AG10803 (cell line): ENCODE results near the gene CRAT.
"Not testable (repeated sequence)": the region's sequence is repeated elsewhere in the genome, so short reads cannot be mapped to it uniquely, and the experiment has no call there.

Source experiments
- DNase-seq: peaks from one replicate; pipeline ENCODE4 v3.0.0; 2010; ENCODE audit warnings: low read depth
- H3K4me3 ChIP-seq: 2 replicates; pipeline ENCODE4 v1.5.1; 2011; ENCODE audit warnings: mild to moderate bottlenecking, low read length, control low read depth
- CTCF ChIP-seq: conservative IDR thresholded peaks from 2 replicates; pipeline ENCODE4 v1.5.1; 2011; ENCODE audit warnings: mild to moderate bottlenecking, low read length, control low read depth, inconsistent platforms

CRAT gene

DNA sequence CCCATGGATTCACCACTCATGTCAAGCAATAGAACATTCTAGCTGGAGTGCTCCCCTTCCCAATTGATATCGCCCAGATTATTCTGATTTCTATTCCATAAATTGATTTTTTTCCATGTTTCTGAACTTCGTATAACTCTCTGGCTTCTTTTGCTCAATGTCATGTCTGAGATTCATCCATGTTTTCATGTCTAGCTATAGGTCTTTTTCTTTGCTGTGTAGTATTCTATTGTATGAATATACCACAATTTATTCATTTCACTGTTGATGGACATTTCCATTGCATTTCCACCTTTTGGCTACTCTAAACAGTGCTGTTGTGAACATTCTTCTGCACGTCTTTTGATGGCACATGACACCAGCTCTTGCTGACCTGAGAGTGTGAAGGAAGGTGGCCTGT lies 20.2 kb upstream of the CRAT start:
- DNase-seq, result no peak
- no peak for TF ChIP-seq CTCF
- no peak overlapping the region for H3K4me3 ChIP-seq

- DNase-seq, H3K4me3 ChIP-seq: not testable (repeated sequence)
Measured at GRCh38 chr9:129130271-129130670, 19.7 kb upstream of the CRAT start.

DNA sequence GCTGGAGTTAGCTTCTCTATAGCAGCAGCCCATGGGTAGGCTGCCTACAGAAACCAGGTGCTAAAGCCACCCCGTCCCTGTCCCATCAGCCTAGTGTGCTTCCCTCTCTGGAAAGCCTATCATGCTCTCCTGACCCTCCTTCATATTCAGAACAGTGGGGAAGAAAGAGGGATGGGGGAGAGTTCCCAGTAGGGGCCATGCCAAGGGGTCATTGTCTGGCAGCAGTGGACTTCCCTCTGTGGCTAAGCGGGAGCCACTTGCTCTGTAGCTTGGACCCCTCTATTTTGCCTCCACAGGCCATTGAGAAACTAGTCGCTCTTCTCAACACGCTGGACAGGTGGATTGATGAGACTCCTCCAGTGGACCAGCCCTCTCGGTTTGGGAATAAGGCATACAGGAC lies 18.1 kb upstream of the CRAT start:
- DNase-seq, result no peak
- no peak overlapping the region for H3K4me3 ChIP-seq
- TF ChIP-seq CTCF, result no peak

DNA sequence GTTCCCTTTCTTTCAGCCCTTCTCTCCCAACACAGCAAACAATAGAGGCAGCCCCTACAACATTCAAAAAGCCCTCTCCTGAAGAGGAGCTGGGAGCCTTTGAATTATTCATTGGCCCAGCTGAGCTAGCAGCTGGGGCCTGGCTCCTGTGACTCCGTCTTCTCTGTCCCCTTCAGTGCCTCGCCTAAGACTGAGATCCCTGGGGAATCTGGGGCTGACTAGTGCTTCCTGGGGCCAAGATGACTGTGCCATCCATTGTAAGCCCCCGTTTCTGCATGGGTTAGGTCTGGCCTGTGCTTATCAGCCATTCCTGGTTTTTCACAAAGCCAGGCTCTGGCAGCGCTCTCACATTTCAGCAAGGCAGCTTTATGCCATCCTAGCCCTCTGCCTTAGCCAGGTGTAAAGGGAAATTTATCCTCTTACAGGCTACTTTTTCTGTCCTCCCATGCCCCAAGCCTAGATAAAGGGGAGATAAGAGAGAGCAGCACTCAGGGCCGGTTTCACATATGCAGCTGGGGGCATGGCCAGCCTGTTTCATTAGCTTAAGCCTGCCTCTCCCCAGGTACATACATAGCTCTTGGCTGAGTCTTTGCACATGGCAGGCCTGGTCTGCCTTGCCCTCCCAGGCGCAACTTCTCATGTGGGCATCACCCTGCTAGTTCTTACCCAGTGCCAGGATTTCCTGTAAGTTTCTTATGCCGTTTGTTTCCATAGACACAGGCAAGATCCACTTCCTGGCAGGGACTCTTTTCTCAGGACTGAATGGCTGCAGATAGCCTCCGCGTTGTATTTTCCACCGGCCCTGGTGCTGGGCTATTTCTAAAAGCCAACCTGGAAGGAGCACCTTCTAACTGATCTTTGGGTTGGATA lies 16.4 kb upstream of the CRAT start:
- DNase-seq, result no peak
- no peak overlapping the region for H3K4me3 ChIP-seq
- no peak for TF ChIP-seq CTCF

- TF ChIP-seq CTCF, result no peak
- DNase-seq, result peak; percentile 78
- H3K4me3 ChIP-seq, result no peak overlapping the region
Measured at GRCh38 chr9:129125478-129125877, 14.9 kb upstream of the CRAT start.

- no peak for DNase-seq
- H3K4me3 ChIP-seq, result no peak overlapping the region
- TF ChIP-seq CTCF, result no peak
Measured at GRCh38 chr9:129124506-129125069, 14.0 kb upstream of the CRAT start.

GRCh38 chr9:129122976-129123375 lies 12.4 kb upstream of the CRAT start:
- not testable (repeated sequence) for DNase-seq, H3K4me3 ChIP-seq

GRCh38 chr9:129122133-129122532 lies 11.5 kb upstream of the CRAT start:
- TF ChIP-seq CTCF, result no peak
- no peak for DNase-seq
- H3K4me3 ChIP-seq, result no peak overlapping the region
